ENCODE data around the gene APOF.
"Not testable (repeated sequence)": the region's sequence is repeated elsewhere in the genome, so short reads cannot be mapped to it uniquely, and the experiment has no call there.

The APOF gene

DNA sequence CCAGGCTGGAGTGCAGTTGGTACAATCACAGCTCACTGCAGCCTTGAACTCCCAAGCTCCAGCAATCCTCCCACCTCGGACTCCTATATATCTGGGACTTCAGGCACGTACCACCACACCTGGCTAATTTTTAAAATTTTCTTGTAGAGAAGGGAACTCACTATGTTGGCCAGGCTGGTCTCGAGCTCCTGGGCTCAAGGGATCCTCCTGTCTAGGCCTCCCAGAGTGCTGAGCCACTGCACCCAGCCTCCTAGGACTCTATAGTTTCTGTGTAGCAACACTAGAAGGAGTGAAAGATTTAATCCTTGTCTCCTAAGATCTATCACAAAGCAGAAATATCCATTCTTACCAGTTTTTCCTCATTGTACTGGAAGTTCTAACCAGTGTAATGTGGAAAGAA, 4.3 kb upstream of the APOF start:
- no peak for DNase-seq

DNA sequence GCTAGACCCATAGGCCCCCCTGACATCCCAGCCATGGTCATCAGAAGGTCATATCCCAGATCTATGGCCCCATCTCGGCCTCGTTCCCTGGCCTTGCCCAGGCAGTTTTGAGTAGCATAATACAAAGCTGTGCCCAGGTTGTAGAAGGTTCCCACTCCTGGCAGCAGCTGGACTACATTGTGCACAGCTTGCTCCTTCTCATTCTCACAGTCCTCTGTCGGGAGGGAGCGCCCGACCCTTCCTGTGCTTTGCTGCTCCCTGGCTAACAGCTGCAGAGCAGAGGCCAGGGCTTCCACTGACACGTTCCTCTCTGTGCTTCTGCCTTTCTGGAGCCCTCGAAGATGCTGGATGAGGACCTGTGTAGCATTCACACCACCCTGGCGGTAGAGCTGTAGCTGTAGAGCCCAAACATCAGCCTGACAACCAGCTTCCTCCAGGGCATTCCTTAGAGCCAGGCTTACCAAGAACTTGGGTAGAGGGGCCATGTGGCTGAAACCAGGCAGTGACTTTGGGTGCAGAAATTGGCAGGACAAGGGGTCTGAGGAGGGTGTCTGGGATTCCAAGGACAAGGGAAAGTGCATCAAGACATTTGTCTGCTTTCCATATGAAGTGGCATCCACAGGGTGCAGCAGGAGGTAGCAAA, 1.0 kb downstream of the APOF start:
- no peak for DNase-seq

DNA sequence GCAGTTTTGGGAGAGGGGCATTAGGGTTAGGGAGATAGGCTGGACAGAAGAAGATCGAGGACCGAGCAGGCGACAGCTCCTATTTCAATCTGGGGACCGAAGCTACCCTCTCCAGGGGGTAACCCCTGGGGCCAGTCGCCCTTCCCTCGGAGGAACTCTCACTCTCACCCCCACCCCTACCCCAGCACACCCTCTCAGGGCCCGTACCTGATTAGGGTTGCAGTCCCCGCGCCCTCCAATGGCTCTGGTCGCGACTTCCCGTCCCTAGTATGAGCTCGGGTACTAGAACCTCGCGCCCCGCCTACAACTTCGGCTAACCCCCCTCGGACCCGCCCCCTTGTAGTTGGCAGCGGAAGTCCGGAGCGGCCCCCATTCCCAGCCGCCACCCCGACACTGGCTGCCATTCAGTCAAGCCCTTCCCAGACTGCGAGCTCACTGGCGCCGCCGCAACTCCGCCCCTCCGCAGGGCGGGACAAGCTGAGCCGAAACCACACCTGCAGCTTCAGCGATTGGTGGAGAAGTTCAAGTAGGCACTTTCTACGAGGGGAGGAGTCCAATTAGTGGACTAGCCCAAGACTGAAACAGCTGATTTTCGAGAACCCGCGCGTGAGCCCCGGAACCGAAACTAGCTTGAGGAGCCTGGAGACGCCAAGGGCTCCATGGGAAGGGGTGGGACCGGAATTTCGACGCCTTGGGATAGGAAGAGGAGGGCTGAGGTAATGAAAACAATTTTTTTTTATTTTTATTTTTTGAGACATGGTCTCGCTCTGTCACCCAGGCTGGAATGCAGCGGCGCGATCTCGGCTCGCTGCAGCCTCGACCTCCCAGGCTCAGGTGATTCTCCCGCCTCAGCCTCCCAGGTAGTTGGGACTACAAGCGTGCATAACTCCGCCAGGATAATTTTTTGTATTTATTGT, 2.5 kb downstream of the APOF start, which contains the start of gene STAT2:
TSS of gene STAT2 (minus strand) at position 257 of the 917 bp plus-strand sequence. CDS start 3,536 bp downstream, outside the sequence.
- peak; percentile 100 for DNase-seq

DNA sequence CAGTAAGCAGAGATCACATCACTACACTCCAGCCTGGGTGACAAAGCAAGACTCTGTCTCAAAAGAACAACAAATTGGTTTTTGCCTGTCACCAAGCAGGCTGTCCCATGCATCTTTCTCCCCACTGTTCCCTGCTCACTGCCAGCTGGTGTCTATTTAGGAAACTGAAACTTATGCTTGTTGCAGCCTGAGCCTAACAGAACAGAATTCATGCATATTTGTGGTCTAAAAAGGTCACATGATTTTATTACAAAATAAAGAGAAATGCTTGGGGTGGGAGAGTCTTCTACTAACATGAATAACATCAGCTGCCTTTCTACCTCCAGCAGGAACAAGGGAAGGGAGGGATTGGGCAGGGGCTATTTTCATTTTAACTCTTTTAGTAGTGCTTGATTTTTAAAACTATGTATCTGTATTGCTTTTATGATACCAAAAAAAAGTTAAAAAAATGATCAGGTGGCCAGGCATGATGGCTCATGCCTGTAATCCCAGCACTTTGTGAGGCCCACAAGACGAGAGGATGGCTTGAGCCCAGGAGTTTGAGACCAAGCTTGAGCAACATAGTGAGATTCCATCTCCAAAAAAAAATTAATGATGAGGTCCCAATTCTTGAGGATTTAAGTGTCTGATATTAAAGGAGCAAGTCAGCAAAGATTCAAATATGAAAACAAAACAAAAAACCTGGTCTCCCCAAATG, 3.7 kb downstream of the APOF start:
- DNase-seq: no peak

DNA sequence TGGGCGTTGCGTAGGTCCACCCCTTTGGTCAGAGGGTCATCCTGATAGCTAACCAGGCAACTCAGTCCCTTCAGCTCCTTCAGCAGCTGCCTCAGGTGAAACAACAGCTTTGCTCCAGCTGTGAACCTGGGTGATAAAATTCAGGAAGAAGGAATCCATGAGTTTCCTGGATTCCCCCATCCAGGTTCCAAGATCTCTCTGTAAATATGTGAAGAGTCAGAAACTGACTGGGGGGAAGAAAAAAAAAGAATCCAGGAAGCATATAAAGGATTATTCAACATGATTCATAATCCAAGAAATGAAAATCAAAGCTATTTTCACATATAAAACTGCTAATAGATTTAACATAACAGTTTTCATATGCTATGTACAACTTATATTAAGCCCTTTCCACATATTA, 11.3 kb downstream of the APOF start:
- DNase-seq: no peak

DNA sequence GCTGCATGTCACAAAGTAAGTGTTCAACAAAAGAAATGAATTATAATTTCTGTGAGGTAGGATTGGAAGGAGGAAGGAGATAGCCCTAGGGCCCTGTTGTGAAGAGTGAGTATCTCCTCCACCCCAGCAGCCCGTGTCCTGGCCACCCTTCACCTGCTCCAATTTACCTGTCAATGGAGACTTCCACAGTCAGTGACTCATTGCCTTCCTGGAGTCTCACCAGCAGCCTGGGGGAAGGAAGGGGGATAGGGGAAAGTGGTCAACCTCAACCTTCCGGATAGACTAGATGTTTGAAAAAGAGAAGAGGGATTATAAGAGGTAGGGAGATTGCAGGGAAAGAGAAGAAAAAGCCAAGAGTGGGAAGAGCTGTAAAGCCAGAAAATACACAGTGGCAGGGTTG, 12.0 kb downstream of the APOF start:
- DNase-seq: no peak

DNA sequence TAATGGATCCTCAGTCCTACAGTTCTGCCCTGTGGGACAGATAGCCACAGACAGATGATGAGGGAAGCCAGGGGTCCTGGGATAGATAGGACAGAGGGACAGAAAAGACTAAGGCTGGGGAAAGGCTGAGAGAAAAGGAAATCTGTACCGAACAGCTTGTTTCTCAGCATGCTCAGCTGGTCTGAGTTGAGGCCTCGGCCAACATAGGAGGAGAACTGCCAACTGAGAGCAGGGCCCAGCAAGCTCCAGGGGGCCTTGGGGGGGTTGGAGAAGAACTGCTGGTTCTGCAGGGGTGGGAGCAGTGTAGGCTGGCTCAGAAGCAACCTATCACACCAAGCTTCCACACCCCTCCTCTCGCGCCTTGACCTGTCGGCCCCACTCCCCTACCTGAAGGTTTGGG, 13.9 kb downstream of the APOF start:
- DNase-seq: no peak

DNA sequence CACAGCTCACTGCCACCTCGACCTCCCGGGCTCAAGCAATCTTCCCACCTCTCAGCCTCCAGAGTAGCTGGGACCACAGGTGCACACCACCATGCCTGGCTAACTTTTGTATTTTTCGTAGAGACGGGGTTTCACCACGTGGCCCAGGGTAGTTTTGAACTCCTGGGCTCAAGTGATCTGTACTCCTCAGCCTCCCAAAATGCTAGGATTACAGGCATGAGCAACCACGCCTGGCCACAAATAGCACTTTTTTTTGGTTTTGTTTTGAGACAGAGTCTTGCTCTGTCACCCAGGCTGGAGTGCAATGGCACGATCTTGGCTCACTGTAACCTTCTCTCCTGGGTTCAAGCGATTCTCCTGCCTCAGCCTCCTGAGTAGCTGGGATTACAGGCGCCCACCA, 15.4 kb downstream of the APOF start:
- DNase-seq: not testable (repeated sequence)

DNA sequence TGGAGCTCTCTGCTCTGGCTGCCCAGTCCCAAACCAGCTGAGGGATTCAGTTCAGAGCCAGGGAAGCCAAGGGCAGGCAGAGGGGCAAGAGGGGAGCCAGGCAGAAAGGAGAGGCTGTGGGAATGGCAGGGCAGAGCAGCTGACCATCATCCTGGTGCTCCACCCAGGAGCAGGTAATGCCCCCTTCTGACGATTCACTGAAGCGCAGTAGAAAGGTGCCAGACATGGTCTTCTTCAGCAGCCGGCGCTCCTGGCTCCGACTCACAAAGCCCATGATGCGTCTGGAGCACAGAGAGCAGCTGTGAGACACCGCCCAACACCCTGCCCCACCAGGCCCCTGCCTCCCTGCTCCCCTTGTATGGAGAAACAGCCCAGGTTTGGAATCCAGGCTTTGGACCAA, 16.0 kb downstream of the APOF start:
- DNase-seq: no peak

DNA sequence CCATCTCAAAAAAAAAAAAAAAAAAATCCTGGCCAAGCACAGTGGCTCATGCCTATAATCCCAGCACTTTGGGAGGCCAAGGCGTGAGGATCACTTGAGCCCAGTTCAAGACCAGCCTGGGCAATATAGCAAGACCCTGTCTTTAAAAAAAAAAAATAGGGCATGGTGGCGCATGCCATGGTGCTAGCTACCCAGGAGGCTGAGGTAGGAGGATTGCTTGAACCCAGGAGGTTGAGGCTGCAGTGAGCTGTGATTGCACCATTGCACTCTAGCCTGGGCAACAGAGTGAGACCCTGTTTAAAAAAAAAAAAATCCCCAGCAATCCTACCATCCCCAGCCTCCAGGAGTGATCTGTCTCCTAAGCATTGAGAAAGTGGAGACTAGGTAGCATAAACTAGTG, 20.4 kb downstream of the APOF start:
- DNase-seq: not testable (repeated sequence)

DNA sequence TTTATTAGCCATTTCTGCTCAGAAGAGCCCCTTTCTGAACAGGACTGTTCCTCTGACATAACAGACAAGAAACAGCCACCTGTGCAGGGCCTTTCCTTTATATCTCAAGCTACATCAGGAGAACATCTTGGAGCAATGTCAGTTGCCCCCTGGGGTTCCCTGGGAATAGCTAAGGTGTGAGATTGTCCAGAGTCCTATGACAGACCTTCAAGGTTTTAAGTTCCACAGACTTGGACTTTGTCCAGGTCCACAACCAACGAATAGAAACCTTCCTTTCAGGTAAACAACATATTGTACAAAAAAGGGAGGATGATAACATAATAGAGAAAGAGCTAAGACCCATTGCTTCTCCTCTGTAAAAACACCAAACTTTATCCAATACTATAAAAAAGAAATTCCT, 21.0 kb downstream of the APOF start:
- no peak for DNase-seq

DNA sequence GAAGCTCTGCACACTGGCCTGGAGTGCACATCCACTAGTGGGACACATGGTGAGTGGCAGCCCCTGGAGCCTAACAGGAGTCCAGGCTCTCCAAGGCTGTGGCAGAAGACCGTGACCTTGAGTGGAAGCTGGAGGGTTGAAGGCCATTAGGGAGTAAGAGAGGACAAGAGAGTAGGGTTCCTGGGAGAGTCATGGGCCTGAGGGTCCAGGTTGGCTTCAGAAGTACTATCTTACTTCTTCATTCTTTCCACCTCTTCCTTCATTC, 23.6 kb downstream of the APOF start:
- DNase-seq: no peak

DNA sequence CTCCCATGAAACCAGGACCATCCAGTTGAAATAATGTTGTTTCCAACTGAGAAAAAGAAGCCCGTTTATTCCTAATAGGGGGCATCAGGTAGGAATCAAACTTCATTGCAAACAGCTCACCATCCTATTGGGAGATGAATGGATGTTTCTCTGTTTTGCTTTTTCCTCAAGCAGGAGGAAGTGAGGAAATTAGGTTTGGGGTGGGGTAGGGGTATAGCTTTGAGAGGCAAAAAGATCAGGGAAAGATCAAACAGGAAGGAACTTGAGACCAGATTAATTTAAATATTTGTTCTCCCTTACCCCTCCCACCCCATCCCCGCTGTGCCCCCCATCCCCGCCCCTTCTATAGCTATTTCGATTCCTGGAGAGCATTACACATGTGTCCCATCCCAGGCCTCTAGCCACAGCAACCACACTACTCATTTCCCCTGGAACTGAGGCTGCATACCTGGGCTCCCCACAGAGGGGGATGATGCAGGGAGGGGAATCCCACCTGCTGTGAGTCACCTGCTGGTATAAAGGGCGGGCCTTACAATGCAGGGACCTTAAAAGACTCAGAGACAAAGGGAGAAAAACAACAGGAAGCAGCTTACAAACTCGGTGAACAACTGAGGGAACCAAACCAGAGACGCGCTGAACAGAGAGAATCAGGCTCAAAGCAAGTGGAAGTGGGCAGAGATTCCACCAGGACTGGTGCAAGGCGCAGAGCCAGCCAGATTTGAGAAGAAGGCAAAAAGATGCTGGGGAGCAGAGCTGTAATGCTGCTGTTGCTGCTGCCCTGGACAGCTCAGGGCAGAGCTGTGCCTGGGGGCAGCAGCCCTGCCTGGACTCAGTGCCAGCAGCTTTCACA, 24.1 kb downstream of the APOF start, which contains the start of gene IL23A:
TSS of gene IL23A (plus strand) at position 577 of the 850 bp plus-strand sequence. CDS start at position 738, 161 bp downstream.
- DNase-seq: peak; percentile 88

DNA sequence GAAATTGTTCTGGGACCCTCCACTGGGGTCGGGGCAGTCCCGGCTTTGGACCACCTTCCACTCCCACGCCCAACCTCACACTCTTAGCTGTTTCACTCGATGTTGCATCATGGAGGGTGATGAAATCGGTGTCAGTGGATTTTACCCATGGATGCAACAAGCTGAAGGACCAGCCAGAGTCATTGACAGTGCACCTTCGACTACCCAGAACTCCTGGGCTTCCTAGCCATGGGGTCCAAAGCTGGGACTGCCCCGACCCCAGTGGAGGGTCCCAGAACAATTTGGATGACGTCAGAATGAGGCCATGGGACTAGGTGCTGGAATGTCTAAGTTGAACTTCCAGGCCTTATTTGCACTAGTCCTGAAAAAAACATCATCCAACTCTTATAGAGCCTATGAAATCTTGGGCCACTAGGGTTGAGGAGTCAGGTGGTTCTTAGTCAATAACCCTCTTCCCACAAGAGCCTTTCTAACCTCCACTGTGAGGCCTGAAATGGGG, 24.9 kb downstream of the APOF start:
- DNase-seq: peak; percentile 25

DNA sequence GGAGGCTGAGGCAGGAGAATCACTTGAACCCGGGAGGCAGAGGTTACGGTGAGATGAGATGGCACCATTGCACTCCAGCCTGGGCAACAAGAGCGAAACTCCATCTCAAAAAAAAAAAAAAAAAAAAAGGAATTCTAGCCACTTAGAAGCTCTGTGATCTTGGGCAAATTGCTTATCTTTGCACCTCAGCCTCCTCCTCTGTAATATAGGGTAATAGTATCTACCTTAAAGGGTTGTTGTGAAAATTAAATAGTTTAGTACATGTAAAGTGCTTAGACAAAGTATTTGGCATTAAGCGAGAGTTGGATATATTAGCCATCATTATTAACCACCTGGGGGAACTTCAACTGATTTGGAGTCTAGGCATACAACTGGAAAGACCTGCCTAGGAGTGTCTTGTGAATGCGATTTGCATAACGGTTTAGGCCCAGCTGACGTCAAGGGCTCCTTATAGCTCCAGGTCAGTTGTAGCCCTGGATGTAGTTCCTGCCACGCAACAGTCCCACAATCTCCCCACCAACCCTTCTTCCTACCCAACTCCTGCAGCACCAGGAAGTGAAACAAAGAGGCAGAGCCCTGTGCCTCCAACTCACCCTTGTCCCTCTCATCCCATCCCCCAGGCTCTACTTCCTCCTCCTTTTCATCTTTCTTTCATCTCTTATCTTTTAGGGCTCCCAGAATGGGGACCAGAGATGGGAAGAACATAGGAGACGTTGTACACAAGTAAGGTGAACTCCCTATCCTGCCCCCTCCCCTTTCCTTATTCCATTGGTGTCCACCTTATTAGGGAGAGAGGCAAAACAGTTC, 26.1 kb downstream of the APOF start:
- peak; percentile 60 for DNase-seq

DNA sequence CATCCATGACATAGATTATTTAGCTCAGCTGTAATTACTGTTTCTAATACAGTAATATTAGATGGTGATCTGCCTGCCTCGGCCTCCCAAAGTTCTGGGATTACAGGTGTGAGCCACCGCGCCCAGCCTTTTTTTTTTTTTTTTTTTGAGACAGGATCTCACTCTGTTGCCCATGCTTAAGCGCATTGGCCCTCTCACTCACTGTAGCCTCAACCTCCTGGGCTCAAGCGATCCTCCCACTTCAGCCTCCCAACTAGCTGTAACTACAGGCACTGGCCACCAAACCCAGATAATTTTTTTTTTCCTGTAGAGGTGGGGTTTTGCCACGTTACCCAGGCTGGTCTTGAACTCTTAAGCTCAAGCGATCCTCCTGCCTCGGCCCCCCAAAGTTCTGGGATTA, 27.1 kb downstream of the APOF start:
- not testable (repeated sequence) for DNase-seq

DNA sequence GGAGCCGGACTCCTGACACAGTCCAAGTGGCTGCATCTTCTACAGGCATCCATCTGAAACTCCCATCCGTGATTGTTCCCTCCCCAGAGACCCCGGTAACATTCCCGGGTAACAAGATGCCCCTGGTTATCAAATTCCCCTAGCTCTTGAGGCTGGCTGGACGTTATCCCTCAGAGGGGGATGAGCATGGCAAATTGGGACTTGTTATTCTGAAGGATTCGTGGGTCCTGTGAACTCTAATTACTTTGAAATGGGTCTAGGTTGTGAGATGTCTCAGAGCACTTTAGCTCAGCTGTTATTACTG, 28.2 kb downstream of the APOF start:
- DNase-seq: no peak

DNA sequence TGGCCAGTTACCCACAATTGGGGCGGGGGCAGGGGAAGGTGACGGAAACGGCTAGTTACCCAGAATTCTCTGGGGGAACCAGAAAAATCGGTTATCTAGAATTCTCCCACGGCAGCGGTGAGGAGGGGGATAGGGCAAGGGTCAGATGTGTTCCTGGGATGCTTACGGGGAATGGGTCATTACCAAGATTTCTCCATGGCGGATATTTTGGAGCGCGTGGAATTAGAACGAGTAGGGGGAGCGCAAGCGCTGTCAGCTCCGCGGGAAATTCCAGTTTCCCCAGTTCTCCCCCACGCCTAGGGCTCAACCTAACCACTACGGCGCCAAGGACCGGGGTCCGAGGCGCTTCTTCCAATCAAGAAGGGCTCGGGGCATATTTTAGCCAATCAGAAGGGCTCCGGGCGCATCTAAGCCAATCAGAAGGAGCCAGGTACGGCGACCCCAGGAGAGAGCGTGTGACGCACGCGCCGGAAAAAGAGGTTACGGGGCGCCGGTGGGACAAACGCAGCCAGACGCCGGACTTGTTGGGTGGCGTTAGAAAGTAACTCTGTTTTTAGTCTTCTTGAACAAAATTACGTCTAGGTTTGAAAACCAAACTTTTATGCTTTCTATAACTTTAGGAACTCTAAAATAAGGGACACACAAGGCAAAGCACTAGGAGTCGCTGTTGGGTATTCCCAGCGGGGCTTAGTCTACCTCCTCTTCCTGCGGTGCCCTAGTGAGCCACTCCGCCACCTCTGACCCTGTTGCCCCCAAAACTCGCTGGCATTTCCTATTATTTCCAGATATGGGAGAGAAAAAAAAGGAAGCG, 28.8 kb downstream of the APOF start, which contains the start of gene PAN2:
TSS of gene PAN2 (minus strand) at position 322 of the 811 bp plus-strand sequence. CDS start 906 bp downstream, outside the sequence.
- peak; percentile 97 for DNase-seq

DNA sequence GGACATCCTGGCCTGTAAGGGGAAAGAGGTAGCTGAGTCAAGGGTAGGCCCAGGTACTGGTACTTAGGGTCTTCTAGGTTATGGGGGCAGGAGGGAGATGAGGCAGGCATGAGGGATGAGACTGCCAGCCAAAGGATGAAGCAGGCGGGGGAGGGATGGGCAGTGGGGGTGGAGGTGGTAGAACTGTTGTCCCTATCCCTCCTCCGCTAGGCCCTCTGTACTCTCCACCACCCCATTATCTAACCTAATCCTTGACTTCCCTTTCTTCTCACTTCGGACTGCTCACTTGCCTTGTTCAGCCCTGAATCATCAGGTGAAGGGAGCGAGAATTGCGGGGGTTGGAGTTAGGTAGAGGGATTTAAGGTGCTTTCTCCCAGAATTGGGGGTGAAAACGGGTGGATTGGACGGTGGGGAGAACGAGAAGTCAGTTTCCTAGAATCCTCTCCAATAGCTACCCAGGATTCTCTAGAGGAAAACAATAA, 29.4 kb downstream of the APOF start:
- DNase-seq: no peak

DNA sequence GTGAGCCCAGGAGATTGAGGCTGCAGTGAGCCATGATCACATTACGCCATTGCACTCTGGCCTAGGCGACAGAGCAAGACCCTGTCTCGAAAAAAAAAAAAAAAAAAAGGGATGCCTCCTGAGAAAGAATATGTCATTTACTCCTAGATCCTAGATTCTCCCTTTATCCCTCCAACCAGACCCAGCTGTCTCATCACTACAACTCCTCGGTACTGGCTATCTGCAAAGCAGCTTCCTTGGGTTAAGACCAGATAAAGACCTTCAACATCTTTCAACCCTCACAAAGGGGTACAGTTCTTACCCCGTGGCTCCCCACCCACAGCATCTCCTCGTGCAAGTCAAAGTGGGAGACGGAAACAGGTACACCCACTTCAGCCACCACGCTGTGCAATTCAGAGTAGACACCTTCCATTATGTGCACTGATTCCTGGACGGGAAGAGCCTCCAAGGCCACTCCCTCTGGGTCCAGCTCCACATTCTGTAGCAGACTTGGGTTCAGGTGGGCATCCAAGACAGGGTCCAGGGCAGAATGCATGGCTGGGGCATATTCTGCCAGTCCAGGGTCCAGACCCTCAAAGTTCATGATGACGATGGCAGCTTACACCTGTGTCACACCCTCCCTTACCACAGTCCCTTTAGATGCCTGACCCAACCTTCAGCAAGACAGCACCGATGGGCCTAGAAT, 30.0 kb downstream of the APOF start:
- no peak for DNase-seq
